Hepatocyte (in vitro differentiated cells): ENCODE data around the gene DPYD. TPM values are rescaled to one million over a fixed set of nuclear protein-coding genes. Genes with fewer than 3 reads are reported as not detected.
A peak's percentile ranks its signal among the peaks of the same experiment; 100 is the strongest.
"Not testable (repeated sequence)": the region's sequence is repeated elsewhere in the genome, so short reads cannot be mapped to it uniquely, and the experiment has no call there.

Source experiments
- DNase-seq: peaks from one replicate; pipeline ENCODE4 v3.0.0-alpha.2; 2016; ENCODE audit warnings: low spot score
- H2AFZ ChIP-seq: fragments of 200-600 bp; sonication (generic); 2 replicates; pipeline ENCODE4 v1.6.0; 2016; ENCODE audit warnings: antibody characterized with exemption, mild to moderate bottlenecking
- H3K27ac ChIP-seq: fragments of 200-600 bp; sonication (generic); 2 replicates; pipeline ENCODE4 v1.5.1; 2016; ENCODE audit warnings: mild to moderate bottlenecking
- H3K27me3 ChIP-seq: fragments of 200-600 bp; sonication (generic); 2 replicates; pipeline ENCODE4 v1.6.1; 2016
- H3K36me3 ChIP-seq: fragments of 200-600 bp; sonication (generic); replicated peaks from 2 replicates; pipeline ENCODE4 v1.5.1; 2016; ENCODE audit warnings: low read depth; ENCODE audit not compliant: insufficient read depth
- H3K4me1 ChIP-seq: fragments of 200-600 bp; sonication (generic); 2 replicates; pipeline ENCODE4 v1.5.1; 2016; ENCODE audit warnings: mild to moderate bottlenecking, moderate library complexity; ENCODE audit not compliant: insufficient read depth
- H3K4me2 ChIP-seq: fragments of 200-600 bp; sonication (generic); 2 replicates; pipeline ENCODE4 v1.6.0; 2016
- H3K4me3 ChIP-seq: fragments of 200-600 bp; sonication (generic); 2 replicates; pipeline ENCODE4 v1.5.1; 2016; ENCODE audit warnings: mild to moderate bottlenecking
- H3K79me2 ChIP-seq: fragments of 200-600 bp; sonication (generic); 2 replicates; pipeline ENCODE4 v1.6.0; 2017; ENCODE audit warnings: mild to moderate bottlenecking
- H3K9me2 ChIP-seq: fragments of 200-600 bp; sonication (generic); replicated peaks from 2 replicates; pipeline ENCODE4 v1.6.0; 2017; ENCODE audit warnings: mild to moderate bottlenecking; ENCODE audit not compliant: insufficient read depth
- H3K9me3 ChIP-seq: fragments of 200-600 bp; sonication (generic); 2 replicates; pipeline ENCODE4 v1.5.1; 2016; ENCODE audit warnings: low read depth, mild to moderate bottlenecking
- H4K20me1 ChIP-seq: fragments of 200-600 bp; sonication (generic); 2 replicates; pipeline ENCODE4 v1.6.0; 2016; ENCODE audit warnings: mild to moderate bottlenecking; ENCODE audit not compliant: insufficient read depth, poor library complexity, severe bottlenecking
- EZH2 ChIP-seq: fragments of 200-600 bp; sonication (generic); IDR thresholded peaks from 2 replicates; pipeline ENCODE4 v1.6.1; 2016; ENCODE audit warnings: antibody characterized with exemption, mild to moderate bottlenecking, borderline replicate concordance
- EZH2phosphoT487 ChIP-seq: fragments of 200-600 bp; sonication (generic); IDR thresholded peaks from one replicate; pipeline ENCODE4 v1.6.1; 2018; ENCODE audit warnings: antibody characterized with exemption, mild to moderate bottlenecking, low read depth, moderate library complexity; ENCODE audit not compliant: unreplicated experiment, severe bottlenecking
- WGBS: methylation state at CpG from one replicate; pipeline ENCODE4 v1.1.6; 2016; ENCODE audit warnings: low lambda C conversion rate; ENCODE audit errors: missing lambda C conversion rate; 5-methylcytosine and 5-hydroxymethylcytosine counted together
- polyA plus RNA-seq: library from polyadenylated mRNA; unstranded; fragments of >200 nt; fragmentation: Nextera tagmentation; extraction: Ambion mirVana; gene quantifications from 2 replicates; pipeline ENCODE4 v1.2.1, GENCODE V29; 2016
- total RNA-seq: library from RNA; depleted of rRNA; stranded (reverse); fragments of >200 nt; gene quantifications from 2 replicates; pipeline ENCODE4 v1.2.3, GENCODE V29; 2014
- TF ChIP-seq, protein P1 (sequence below): fragments of 200-600 bp; sonication (generic); IDR thresholded peaks from 2 replicates; pipeline ENCODE4 v1.5.1; 2016; ENCODE audit warnings: antibody characterized with exemption, mild to moderate bottlenecking; ENCODE audit not compliant: poor library complexity

Gene DPYD
- total and polyA plus RNA-seq, 2 experiments from 2014 or later: 7.5 to 21.8 TPM

GRCh38 chr1:97245026-97245425, 675.8 kb downstream of the DPYD start:
- Histone ChIP-seq H3K4me1 (no peaks in the 10 kb centered on the region), H3K27ac (no peak overlapping the region), H2AFZ (no peak overlapping the region), H3K4me2 (no peak overlapping the region), H3K79me2 (no peaks in the 10 kb centered on the region), H3K9me3 (no peaks in the 10 kb centered on the region), H4K20me1 (no peaks in the 10 kb centered on the region), H3K4me3 (no peak overlapping the region), H3K27me3 (no peaks in the 10 kb centered on the region), H3K36me3 (no peaks in the 10 kb centered on the region), H3K9me2 (no peaks in the 10 kb centered on the region)
- TF ChIP-seq, protein P1, sequence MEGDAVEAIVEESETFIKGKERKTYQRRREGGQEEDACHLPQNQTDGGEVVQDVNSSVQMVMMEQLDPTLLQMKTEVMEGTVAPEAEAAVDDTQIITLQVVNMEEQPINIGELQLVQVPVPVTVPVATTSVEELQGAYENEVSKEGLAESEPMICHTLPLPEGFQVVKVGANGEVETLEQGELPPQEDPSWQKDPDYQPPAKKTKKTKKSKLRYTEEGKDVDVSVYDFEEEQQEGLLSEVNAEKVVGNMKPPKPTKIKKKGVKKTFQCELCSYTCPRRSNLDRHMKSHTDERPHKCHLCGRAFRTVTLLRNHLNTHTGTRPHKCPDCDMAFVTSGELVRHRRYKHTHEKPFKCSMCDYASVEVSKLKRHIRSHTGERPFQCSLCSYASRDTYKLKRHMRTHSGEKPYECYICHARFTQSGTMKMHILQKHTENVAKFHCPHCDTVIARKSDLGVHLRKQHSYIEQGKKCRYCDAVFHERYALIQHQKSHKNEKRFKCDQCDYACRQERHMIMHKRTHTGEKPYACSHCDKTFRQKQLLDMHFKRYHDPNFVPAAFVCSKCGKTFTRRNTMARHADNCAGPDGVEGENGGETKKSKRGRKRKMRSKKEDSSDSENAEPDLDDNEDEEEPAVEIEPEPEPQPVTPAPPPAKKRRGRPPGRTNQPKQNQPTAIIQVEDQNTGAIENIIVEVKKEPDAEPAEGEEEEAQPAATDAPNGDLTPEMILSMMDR: no peak
- no peak for TF ChIP-seq EZH2
- TF ChIP-seq EZH2phosphoT487: no peak
- no peak for DNase-seq
- WGBS: 85% methylated on average over 4 of the region's 4 CpGs

DNA sequence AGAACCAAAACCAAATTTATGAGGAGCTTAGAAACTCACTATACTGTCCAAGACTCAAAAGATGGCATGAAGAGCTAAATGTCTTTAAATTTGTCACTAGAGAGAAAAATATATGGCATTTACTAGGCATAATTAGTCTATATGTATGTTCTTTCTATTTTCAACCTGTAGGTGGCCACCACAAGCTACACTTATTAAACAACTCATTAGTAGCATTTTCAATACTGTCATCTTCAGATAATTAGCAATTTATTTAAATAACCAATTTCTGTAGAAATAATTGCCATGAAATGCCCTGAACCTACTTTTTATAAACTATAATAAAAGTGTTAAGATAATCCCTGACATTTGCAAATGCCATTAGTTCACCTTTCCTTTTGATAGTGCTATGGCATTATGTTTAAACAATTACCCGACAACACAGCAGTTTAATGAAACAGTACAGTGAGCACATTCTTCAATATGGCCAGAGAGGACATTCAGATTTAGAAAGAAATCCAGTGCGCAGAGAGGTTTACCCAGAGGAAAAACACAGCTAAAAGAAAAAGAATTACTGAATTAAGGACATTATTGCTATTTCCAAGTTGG, 676.8 kb downstream of the DPYD start:
- Histone ChIP-seq H3K27me3 (no peaks in the 10 kb centered on the region), H3K4me3 (no peak overlapping the region), H3K9me3 (no peaks in the 10 kb centered on the region), H3K4me1 (no peaks in the 10 kb centered on the region), H3K79me2 (no peaks in the 10 kb centered on the region), H2AFZ (no peak overlapping the region), H3K9me2 (no peaks in the 10 kb centered on the region), H3K27ac (no peak overlapping the region), H3K4me2 (no peak overlapping the region), H3K36me3 (no peaks in the 10 kb centered on the region), H4K20me1 (no peaks in the 10 kb centered on the region)
- WGBS: 94% methylated on average over 2 of the region's 2 CpGs
- no peak for TF ChIP-seq EZH2phosphoT487
- TF ChIP-seq, protein P1: peak; percentile 45
- DNase-seq: peak; percentile 15

DNA sequence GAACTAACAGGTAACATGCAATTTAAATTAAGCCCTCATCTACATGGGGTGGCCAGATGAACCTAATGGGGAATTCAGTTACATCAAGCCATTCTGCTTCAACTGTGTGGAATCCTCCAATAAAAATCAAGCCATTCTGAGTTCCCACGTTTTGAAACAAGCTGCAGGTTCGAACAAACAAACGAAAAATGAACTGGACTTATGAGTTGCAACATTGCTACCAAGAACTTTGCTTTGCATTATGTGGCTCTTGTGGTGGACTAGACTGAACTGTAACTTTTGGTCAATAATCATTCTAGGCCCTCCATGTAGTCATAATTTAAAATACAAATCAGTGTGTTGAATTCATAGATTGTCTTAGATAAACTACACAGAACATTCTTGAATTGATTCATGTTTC, 682.0 kb downstream of the DPYD start:
- no peak for DNase-seq

DNA sequence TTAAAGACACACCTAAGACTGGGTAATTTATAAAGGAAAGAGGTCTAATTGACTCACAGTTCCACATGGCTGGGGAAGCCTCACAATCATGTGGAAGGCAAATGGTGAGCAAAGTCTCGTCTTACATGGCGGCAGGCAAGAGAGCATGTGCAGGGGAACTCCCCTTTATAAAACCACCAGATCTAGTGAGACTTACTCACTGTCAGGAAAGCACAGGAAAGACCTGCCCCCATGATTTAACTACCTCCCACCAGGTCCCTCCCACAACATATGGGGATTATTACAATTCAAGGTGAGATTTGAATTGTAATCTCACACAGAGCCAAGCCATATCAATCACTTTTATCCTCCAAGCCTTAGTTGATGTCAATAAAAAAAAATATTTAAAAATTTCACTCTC, 689.5 kb downstream of the DPYD start:
- H3K9me2 ChIP-seq, H4K20me1 ChIP-seq, H3K27me3 ChIP-seq, H3K4me3 ChIP-seq, H2AFZ ChIP-seq, H3K79me2 ChIP-seq, DNase-seq, H3K9me3 ChIP-seq, H3K4me1 ChIP-seq, H3K4me2 ChIP-seq, H3K36me3 ChIP-seq, H3K27ac ChIP-seq: not testable (repeated sequence)
- WGBS: 89% methylated on average over 2 of the region's 2 CpGs

More for the DNA sequence above, 682.0 kb downstream of the DPYD start:
- no peaks in the 10 kb centered on the region for H3K79me2 ChIP-seq
- no peaks in the 10 kb centered on the region for H3K9me2 ChIP-seq
- no peak overlapping the region for H3K4me2 ChIP-seq
- H4K20me1 ChIP-seq: no peaks in the 10 kb centered on the region
- TF ChIP-seq EZH2: no peak
- no peak for TF ChIP-seq EZH2phosphoT487
- TF ChIP-seq, protein P1: no peak
- no peaks in the 10 kb centered on the region for H3K4me1 ChIP-seq
- H3K27me3 ChIP-seq: no peaks in the 10 kb centered on the region
- H2AFZ ChIP-seq: no peak overlapping the region
- H3K36me3 ChIP-seq: no peaks in the 10 kb centered on the region
- no peak overlapping the region for H3K27ac ChIP-seq
- no peak overlapping the region for H3K4me3 ChIP-seq
- 79% methylated on average over 3 of the region's 3 CpGs for WGBS
- no peaks in the 10 kb centered on the region for H3K9me3 ChIP-seq
